ENCODE data around the gene AQR.
A peak's percentile ranks its signal among the peaks of the same experiment; 100 is the strongest.

Gene AQR

GRCh38 chr15:35000511-35000910, 31.0 kb upstream of the AQR start:
- peak overlapping the region; percentile 83 for H3K27ac ChIP-seq

GRCh38 chr15:34999906-35000305, 30.4 kb upstream of the AQR start:
- DNase-seq (ENCODE audit: low spot score): no peak
- H3K27ac ChIP-seq: peak overlapping the region; percentile 83
- CTCF ChIA-PET: no interaction called here
- POLR2A ChIA-PET (ENCODE audit: low non-redundant PET): interaction anchor here (1.0 kb wide), 1 partner anchor 12 kb away, joined by 3 read pairs; the partner anchor contains the start of gene ZNF770
- TF ChIP-seq CTCF (conservative IDR thresholded peaks at IDR 0.05; ENCODE audit: low read depth): no peak

More at GRCh38 chr15:35000511-35000910, 31.0 kb upstream of the AQR start:
- CTCF ChIA-PET: no interaction called here
- peak; percentile 94 for DNase-seq (ENCODE audit: low spot score)
- POLR2A ChIA-PET (ENCODE audit: low non-redundant PET): interaction anchor here (0.8 to 1.0 kb wide), 2 partner anchors 12 kb away, joined by 3 to 6 read pairs; partner anchors contain the start of gene ZNF770
- TF ChIP-seq CTCF (conservative IDR thresholded peaks at IDR 0.05; ENCODE audit: low read depth): no peak

GRCh38 chr15:34994925-34995324, 25.4 kb upstream of the AQR start:
- CTCF ChIA-PET: interaction anchor here (0.7 to 1.1 kb wide), 2 partner anchors 24 to 67 kb away, joined by 3 to 4 read pairs; no protein-coding TSS in a partner anchor
- no peak for TF ChIP-seq CTCF (conservative IDR thresholded peaks at IDR 0.05; ENCODE audit: low read depth)
- no peak for DNase-seq (ENCODE audit: low spot score)
- peak overlapping the region; percentile 68 for H3K27ac ChIP-seq
- POLR2A ChIA-PET (ENCODE audit: low non-redundant PET): no interaction called here

- no peak for TF ChIP-seq CTCF (conservative IDR thresholded peaks at IDR 0.05; ENCODE audit: low read depth)
- CTCF ChIA-PET: interaction anchor here (0.6 kb wide), 1 partner anchor 27 kb away, joined by 3 read pairs; no protein-coding TSS in a partner anchor
- no peak overlapping the region for H3K27ac ChIP-seq
- POLR2A ChIA-PET (ENCODE audit: low non-redundant PET): no interaction called here
- no peak for DNase-seq (ENCODE audit: low spot score)
Observed at GRCh38 chr15:34993877-34994276, 24.3 kb upstream of the AQR start.

GRCh38 chr15:34993412-34993811, 23.9 kb upstream of the AQR start:
- ChIA-PET CTCF (interaction anchor here (0.6 kb wide), 1 partner anchor 28 kb away, joined by 3 read pairs; no protein-coding TSS in a partner anchor), POLR2A (ENCODE audit: low non-redundant PET) (no interaction called here)
- no peak overlapping the region for H3K27ac ChIP-seq
- TF ChIP-seq CTCF (conservative IDR thresholded peaks at IDR 0.05; ENCODE audit: low read depth): no peak
- no peak for DNase-seq (ENCODE audit: low spot score)

- no peak for TF ChIP-seq CTCF (conservative IDR thresholded peaks at IDR 0.05; ENCODE audit: low read depth)
- CTCF ChIA-PET: interaction anchor here (1.3 to 1.4 kb wide), 2 partner anchors 19 to 31 kb away, joined by 4 to 5 read pairs; partner anchors contain the start of gene AQR
- DNase-seq (ENCODE audit: low spot score): peak; percentile 83
- POLR2A ChIA-PET (ENCODE audit: low non-redundant PET): interaction anchor here (0.9 to 1.5 kb wide), 7 partner anchors 12 to 306 kb away, joined by 3 to 6 read pairs (median 3); partner anchors contain the start of gene AQR
- peak within 1 kb of the TSS; percentile 91 for H3K27ac ChIP-seq
Observed at GRCh38 chr15:34988027-34988902, 18.7 kb upstream of the AQR start, which contains the start of gene ZNF770. Gene ZNF770, minus strand, starts transcription at chr15:34988287. Its CDS starts 4,853 bp downstream, at chr15:34983434.
